GM10266 (cell line): ENCODE results near the gene EHHADH.

Experiments
- DNase-seq: peaks from one replicate; pipeline ENCODE4 v3.0.0; 2012; ENCODE audit errors: extremely low spot score
- CTCF ChIP-seq: IDR thresholded peaks from 2 replicates; pipeline ENCODE4 v1.5.1; 2012; ENCODE audit warnings: mild to moderate bottlenecking, low read depth; ENCODE audit not compliant: control insufficient read depth, insufficient read depth; ENCODE audit errors: missing control alignments

Gene EHHADH

GRCh38 chr3:185144784-185145183 lies 109.1 kb downstream of the EHHADH start:
- TF ChIP-seq CTCF: no peak
- DNase-seq: no peak
